Measurements from ENCODE around the gene FARP2. TPM values are rescaled to one million over a fixed set of nuclear protein-coding genes. Genes with fewer than 3 reads are reported as not detected.

The FARP2 gene
- total and polyA plus RNA-seq, 2 of the 13 experiments (the other 11 are each of a cell fraction or from before 2014, with no cell fraction given) = 28.0 to 45.4 TPM

- TF ChIP-seq FOXA3 (CRISPR knock-in tag; IDR thresholded peaks at IDR 0.05) = peak; percentile 86
- TF ChIP-seq ZNF782 (CRISPR knock-in tag; IDR thresholded peaks at IDR 0.05; ENCODE audit: borderline replicate concordance) = peak; percentile 99
- peak; percentile 99 for TF ChIP-seq ZNF546 (CRISPR knock-in tag; conservative IDR thresholded peaks at IDR 0.05)
- peak; percentile 96 for TF ChIP-seq IKZF5 (CRISPR knock-in tag; IDR thresholded peaks at IDR 0.05)
- peak; percentile 99 for TF ChIP-seq ZNF431 (CRISPR knock-in tag; IDR thresholded peaks at IDR 0.05; ENCODE audit: borderline replicate concordance, low read depth)
- peak; percentile 75 for TF ChIP-seq FOXP4 (CRISPR knock-in tag; IDR thresholded peaks at IDR 0.05)
- peak; percentile 73 for TF ChIP-seq JARID2 (CRISPR knock-in tag; IDR thresholded peaks at IDR 0.05; ENCODE audit: insufficient replicate concordance)
- no peak for TF ChIP-seq RFX5 (IDR thresholded peaks at IDR 0.05; ENCODE audit: low read depth, low read length)
- TF ChIP-seq HNRNPH1 (optimal IDR thresholded peaks at IDR 0.05; ENCODE audit: low read depth, low read length) = no peak
- TF ChIP-seq TCF12 (IDR thresholded peaks at IDR 0.05) = no peak
- TF ChIP-seq TCF12 (CRISPR knock-in tag; IDR thresholded peaks at IDR 0.05) = peak; percentile 96
- peak; percentile 86 for TF ChIP-seq DRAP1 (CRISPR knock-in tag; IDR thresholded peaks at IDR 0.05)
- TF ChIP-seq ZSCAN21 (CRISPR knock-in tag; IDR thresholded peaks at IDR 0.05; ENCODE audit: borderline replicate concordance) = peak; percentile 99
- TF ChIP-seq DPF2 (CRISPR knock-in tag; IDR thresholded peaks at IDR 0.05; ENCODE audit: borderline replicate concordance, low read depth) = peak; percentile 54; the same call in 1 of the 2 replicates
- peak; percentile 99 for TF ChIP-seq TERF1 (CRISPR knock-in tag; IDR thresholded peaks at IDR 0.05)
- peak; percentile 91 for TF ChIP-seq MED8 (CRISPR knock-in tag; IDR thresholded peaks at IDR 0.05; ENCODE audit: insufficient replicate concordance)
- peak; percentile 84 for TF ChIP-seq ZNF777 (CRISPR knock-in tag; IDR thresholded peaks at IDR 0.05)
- peak; percentile 74 for TF ChIP-seq ZBTB14 (CRISPR knock-in tag; IDR thresholded peaks at IDR 0.05)
- TF ChIP-seq TRIM24 (CRISPR knock-in tag; IDR thresholded peaks at IDR 0.05) = no peak
- TF ChIP-seq KAT7 (CRISPR knock-in tag; IDR thresholded peaks at IDR 0.05; ENCODE audit: borderline replicate concordance) = peak; percentile 97
- peak; percentile 99 for TF ChIP-seq ZNF792 (CRISPR knock-in tag; IDR thresholded peaks at IDR 0.05)
- TF ChIP-seq PHF20 (CRISPR knock-in tag; IDR thresholded peaks at IDR 0.05) = peak; percentile 85
- TF ChIP-seq ZNF567 (CRISPR knock-in tag; IDR thresholded peaks at IDR 0.05; ENCODE audit: borderline replicate concordance) = peak; percentile 100
- 0 out of 2 replicates have a peak, but pooled peaks have one; percentile 84 for TF ChIP-seq RARG (CRISPR knock-in tag; IDR thresholded peaks at IDR 0.05; ENCODE audit: low read depth)
Observed at GRCh38 chr2:241508240-241509154, 152.4 kb downstream of the FARP2 start, which contains the start of gene STK25 (continued).

Measured in HepG2 (cell line).